HG02973 (cell line): ENCODE data around the gene ICE2.

Experiments
- ATAC-seq: cut with Tn5 transposase; IDR thresholded peaks from one replicate; pipeline ENCODE4 v1.9.1; 2021; ENCODE audit warnings: moderate library complexity; ENCODE audit not compliant: unreplicated experiment

Gene ICE2, protein sequence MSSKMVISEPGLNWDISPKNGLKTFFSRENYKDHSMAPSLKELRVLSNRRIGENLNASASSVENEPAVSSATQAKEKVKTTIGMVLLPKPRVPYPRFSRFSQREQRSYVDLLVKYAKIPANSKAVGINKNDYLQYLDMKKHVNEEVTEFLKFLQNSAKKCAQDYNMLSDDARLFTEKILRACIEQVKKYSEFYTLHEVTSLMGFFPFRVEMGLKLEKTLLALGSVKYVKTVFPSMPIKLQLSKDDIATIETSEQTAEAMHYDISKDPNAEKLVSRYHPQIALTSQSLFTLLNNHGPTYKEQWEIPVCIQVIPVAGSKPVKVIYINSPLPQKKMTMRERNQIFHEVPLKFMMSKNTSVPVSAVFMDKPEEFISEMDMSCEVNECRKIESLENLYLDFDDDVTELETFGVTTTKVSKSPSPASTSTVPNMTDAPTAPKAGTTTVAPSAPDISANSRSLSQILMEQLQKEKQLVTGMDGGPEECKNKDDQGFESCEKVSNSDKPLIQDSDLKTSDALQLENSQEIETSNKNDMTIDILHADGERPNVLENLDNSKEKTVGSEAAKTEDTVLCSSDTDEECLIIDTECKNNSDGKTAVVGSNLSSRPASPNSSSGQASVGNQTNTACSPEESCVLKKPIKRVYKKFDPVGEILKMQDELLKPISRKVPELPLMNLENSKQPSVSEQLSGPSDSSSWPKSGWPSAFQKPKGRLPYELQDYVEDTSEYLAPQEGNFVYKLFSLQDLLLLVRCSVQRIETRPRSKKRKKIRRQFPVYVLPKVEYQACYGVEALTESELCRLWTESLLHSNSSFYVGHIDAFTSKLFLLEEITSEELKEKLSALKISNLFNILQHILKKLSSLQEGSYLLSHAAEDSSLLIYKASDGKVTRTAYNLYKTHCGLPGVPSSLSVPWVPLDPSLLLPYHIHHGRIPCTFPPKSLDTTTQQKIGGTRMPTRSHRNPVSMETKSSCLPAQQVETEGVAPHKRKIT

DNA sequence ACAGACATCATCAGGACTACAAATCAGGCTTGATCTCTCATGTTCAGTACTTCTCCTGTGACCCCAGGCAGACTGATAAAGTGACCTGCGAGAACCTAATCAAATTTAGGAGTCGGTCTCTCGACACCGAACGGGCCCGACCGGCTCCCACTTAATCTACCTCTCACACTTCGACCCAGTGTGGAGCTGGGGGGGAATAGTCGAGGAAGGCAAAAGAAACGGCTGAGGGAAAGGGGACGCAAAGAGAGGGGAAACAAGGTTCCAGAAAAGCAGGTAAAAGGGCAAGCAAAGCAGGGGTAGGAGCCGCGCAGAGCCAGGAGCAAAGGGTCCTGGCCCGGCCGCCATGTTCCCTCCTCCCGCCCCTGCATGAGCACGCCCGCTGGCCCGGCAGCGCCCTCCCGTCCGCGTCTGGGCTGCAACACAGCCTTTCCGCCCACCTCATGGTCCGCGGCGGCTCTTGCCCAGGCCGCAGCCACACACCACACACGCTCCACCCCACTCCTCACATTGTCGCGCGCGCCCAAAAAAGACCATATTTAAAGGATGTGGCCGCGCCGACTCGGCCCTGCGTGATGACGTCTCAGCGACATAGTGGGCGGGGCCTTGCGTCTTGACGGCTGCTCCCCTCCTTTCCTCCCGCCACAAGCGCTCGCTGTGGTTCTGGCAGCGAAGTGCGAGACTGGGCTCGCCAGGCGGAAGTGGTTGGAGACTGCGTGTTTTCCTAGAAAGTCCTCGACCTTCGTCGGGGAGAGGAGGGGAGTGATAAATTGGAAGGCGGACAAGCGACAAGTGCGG is at the start of gene ICE2:
TSS of gene ICE2 (minus strand) at position 577 of the 795 bp plus-strand sequence. CDS start 1,165 bp downstream, outside the sequence.
- peak; percentile 81 for ATAC-seq

DNA sequence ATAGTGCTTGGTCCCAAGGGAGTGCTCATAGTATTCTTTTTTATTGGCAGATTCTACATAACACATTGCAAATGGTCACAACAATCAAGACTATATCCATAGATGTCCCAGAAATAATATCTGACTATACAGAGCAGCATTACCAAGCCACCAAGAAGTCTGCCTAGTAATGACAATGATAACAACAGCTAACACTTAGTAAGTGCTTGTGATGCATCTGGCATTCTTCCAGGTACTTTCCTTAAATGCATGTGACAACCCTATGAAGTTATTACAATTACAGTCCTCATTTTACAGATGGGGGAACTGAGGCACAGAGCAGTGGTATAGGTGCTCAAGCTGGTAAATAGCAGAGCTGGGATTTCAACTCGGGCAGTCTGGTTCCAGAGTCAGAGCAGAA is 49.6 kb upstream of the ICE2 start:
- ATAC-seq, result no peak

DNA sequence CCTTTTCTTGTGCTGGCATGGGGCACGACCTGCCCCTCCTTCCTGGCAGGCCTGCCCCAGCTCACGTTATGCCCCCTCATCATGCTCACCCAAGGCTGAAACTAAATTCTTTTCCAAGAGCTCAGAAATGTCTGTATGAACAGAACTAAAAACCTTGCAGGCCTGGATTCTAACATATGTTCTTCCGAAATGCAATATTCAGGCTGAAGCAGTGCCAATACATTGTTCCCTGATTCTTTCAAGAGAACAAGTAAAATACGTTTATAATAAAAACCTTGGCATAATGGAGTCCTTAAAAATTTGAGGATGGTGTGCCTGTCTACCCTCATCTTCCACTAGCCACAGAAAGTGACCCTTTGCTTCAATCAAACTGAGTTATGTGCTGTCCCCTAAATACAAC is 48.5 kb upstream of the ICE2 start:
- no peak for ATAC-seq

DNA sequence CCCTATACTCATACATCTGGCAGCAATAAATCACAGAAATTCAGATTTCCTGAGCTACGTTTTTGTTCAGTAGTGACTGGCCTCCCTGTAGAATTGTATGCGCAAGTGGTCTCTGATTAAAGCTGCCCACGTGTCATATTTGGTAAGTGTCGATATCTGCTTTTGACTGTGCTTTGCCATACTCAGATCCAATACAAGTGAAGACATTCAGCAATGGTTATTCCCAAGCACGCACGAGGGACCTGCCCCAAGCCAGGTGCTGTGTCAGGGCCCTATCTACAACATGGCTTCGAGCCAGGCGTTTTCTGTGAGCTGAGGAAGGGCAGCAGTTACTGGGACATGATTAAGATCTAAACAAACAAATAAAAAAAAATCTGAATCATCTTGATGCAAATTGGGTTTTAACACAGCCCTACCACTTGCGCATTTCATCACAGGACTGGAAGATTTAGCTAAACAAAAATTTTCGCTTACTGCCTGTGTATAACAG is 47.2 kb upstream of the ICE2 start:
- ATAC-seq, result no peak

DNA sequence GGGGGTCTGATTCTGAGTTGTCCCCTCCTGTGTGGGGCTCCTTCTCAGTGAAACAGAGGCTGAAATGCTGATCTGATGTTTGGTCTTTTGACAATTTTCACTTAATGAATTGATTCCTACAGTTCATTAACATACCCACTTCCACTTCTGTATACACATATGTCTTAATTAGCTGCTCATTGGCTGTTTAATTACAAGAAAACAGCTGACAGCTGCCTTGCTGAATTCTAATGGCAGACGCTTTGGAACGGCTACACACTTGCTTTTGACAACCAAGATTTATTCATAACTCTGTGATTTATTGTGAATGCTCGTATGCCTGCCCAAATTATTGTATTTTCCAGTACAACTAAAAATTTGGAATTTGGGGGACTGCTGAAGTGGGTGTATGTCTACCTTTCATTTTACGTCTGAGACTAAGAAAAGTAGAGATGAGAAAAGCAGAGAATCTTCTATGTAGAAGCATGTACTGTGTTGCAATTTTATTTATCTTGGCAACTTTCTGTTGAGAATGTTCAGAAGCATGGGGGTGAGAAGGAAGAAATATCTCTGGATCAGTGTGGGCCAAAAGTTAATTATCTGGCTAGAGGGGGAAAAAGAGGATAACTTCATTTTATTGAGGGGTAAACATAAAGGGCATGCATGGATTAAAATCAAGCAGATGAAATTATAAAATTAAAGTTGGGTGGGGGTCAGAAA is 46.5 kb upstream of the ICE2 start:
- ATAC-seq, result no peak

DNA sequence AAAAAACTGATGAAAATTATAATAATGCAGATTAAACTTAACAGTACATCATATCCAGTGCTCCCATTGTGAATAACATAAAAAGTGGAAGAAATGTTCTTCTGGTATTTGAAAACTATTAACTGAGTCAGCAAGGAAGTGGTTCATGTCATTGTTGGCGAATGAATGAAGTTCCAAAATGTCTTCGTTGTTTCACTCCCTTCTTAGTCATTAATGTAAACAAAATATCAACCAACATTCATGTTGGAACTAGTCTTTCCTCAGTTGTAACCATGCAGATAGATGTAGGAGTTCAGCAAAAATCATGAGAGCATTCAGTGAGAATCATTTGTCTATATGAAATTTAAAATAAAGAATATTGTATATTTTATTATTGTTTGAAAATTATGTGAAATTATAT is 44.1 kb upstream of the ICE2 start:
- no peak for ATAC-seq

DNA sequence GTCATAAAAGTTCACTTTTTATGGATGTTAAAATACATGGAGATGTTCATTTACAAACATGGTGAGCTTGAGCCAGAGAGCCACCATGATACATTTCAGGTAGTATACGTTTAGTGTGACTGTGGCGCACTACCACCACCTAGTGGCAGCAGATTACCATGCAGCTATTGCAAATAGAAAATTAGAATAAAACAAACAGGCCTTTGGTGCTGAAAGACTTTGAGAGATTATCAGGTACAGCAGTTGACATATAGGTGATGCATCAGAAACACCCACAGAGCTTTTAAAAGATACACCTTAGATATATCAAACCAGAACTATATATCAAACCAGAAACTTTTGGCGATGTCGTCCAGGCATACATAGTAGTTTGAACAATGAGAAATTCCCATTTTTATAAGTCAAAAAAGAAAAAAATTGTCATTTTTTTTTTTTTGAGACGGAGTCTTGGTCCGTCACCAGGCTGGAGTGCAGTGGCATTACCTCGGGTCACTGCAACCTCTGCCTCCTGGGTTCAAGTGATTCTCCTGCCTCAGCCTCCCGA is 42.0 kb upstream of the ICE2 start:
- ATAC-seq, result no peak

DNA sequence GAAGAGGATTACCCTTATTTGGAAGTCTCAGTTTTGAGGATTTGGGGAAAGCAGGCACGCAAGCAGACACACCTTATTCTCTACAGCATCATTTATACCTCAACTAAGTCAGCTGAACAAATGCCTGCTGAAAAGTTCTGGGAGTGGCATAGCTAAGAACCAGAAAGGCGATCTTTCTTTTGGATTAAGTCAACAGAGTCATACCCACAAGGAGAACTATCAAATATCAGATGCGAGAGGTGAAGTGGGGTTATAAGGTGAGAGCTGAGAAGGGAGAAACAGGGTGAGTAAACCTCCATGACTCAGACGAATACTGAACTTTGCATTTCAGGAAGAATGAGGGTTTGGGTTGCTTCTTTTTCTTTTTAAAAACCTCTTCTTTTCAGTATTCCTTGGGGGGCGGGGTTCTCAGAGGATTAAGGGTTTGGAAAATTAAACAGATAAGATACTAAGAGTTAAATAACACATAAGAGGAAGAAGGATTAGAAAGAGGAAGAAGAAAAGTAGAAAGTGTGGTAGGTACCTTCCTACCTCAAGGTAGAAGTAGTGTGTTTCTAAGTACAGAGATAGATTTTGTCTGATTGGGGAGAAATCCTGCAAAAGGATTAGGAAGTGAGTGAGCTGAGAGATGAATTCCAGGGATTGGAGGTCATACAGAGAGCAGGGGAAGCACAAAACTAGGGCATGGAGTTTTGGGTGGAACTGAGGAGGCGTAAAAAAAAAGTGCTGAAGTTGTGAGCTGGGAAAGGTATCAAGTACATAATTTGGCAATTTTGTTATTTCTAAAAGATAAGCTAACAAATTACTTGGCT is 41.3 kb upstream of the ICE2 start:
- ATAC-seq, result peak; percentile 66

DNA sequence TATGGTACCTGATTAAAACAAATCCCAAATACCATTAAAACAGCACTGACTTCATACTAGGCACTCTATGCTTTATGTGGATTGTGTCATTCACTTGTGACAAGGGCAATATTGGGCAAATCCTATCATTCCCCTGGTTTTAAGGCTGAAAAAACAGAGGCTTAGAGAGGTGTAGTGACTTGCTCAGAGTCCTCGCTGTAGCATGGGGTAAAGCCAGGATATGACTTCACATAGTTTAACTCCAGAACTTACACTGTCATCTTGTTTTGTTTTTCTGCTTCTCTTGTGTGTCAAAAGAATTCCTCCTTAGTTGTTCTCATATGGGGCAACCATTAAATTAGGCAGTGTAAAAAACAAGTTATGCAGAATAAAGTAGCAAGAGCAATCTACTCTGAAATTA is 40.3 kb upstream of the ICE2 start:
- ATAC-seq, result no peak

DNA sequence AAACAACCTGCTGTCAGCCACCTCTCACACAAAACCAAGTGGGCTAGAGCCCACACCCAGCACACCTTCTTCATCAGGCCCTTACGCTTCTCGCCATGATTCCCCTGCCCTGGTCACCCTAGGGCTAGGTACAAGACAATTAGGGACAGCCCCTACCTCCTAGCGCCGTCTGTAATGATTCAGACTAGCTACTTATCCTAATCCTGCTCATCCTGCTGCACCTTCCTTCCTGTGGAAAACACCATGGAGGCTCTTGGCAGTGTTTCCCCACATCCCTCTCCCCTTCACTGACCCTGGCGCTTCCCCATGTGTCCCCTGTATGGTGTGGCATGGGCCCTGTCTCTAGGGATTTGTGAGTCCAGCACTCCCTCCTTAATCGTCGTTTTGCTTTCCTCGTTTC is 39.6 kb upstream of the ICE2 start:
- ATAC-seq, result no peak

DNA sequence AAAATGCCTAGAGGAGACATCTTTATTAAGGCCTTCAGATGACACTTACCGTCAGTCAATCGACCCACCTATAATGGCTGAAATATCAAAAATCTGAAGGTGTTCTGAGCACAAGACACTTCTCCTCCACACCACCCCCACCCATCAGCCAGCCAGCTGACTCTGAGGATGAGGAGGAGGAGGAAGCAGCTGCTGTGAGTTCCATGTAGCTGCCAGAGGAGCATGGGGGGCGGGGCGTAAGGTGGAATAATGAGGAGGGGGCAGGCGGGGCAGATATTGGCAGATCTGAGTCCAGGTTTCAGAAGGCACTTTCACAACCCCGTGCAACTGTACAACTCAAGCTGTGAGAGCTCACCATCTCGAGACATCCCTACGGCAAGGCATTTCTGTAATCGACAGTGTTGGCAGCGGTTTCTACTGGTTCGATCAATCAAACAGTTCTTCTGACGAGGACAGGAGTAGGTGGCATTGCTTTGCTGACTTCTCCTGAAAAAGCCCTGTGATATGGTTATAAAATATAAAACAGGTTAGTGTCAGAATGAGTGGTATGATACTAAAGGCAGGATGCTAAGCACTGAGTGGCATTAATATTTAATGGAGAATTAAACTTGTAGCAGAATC is 35.4 kb upstream of the ICE2 start:
- no peak for ATAC-seq

DNA sequence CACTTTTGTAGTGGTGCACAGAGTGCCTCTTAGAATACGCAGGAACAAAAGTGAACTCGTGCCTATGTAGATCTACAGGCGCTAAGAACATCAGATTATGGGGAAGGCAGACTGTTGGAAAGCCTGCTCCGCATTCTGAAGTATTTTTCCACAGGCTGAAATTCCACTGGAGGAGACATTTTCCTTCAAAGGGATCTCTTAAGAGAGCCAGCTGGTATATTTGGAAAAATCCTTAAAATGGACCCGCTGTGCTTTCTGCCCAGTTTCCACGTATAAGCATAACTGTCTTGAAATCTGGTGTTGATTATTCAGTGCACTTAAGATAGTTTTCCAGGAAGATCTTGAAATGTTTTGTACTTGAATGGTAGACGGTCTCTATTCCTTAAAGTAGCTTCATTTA is 34.7 kb upstream of the ICE2 start:
- ATAC-seq, result no peak

DNA sequence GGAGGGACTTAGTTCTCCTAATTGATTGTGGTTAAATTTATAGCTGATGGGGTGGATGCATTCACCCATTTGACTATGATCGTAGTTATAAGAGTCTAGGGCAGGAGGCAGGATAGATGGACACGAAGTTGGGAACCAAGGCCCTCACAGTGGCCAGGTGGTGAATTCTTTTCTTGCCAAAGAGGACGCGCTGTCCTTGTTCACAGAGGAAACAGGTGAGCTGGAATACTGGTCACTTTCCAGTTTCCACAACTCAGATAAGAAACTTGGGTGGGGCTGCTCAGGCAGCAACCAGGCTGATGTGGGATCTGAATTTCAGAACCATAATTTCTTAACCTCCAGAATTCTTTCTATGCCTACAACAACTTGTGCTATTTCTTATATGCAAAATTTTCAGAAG is 34.0 kb upstream of the ICE2 start:
- no peak for ATAC-seq

DNA sequence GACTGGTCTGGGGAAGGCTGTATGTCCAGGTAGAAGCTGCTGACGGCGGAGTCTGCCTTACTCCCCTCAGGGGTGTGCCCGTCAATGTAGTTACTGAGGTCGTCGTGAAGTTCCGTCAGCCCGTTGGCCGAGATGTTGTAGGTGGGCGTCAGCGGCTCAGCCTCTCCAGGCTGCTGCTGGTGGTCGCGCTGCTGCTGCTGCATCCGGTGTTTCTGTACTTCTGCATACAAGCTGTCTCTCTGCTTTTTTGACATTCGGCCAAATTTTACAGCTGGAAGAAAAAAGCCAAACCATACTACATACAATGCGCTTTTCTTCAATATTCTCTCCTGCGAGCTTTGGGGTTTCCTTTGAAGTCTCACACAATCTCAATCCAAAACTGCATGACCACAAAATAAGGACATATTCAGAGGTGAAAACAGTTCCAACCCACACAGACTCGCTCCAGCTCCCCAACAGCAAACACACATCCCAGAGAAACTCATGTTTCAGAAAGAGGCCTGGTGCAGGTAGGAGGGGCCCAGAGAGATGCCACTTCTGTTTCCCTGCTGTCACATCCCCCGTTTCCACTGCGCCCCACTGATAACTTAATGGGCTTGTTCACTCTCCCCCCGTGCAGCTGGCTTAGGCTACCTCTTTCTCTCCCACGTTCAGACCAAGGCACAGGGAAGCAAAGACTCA is 32.5 kb upstream of the ICE2 start:
- ATAC-seq, result no peak

DNA sequence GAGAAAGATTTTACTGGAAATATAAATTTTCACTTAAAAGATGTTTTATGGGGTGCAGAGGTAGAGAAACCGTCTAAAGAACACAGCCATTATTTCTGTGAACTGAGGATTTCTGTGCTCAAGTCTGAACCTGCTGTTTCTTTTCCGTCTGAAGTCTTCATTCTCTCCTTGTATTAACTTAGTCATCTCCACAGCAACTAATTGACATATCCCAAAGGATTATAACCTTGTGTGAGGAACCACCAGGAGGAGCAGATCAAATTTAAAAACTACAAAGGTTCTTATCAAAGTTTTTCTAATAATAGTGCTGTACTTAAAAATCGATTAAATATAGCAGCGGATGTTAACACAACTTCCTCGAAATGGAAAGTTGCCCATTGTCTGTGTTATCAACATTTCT is 31.1 kb upstream of the ICE2 start:
- no peak for ATAC-seq

DNA sequence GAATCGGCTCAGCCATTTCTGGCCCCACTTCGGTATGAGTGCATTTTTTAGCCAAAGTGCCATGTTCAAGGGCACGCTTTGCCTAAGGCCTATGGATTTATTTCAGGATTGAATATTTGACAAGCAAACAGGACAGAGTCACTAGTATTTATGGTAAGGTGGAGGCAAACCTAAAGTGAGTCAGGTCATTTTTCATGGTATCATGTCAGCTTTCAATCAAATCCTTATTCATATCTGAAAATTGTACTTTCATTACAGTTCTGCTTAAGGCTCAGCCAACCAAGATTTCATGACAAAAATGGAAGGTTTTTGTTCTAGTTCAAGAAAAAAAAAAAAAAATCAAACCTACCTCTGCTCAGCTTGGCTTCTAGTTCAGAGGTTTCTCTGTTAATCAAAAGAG is 30.5 kb upstream of the ICE2 start:
- ATAC-seq, result no peak

DNA sequence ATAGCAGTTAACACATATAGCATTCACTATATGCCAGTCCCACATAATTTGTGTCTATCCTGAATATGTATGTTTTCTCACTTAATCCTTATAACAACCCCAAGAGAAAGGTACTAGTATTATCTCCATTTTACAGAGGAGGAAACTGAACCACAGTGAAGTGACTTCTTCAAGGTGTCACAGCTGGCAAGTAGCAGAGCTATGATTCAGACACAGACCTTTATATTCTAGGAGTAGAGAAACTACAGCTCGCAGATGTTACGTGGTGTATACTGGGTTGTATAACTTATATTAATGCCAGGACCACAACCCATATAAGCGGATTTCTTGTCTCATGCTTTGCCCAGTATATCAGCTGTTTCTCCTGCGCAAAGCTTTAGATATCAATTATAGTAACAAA is 29.5 kb upstream of the ICE2 start:
- no peak for ATAC-seq
